IMR-90 (cell line): ENCODE measurements around the gene ARHGAP15. TPM values are rescaled to one million over a fixed set of nuclear protein-coding genes. Genes with fewer than 3 reads are reported as not detected.

Experiments used
- ATAC-seq: fragments of 200-7000 bp; cut with Tn5 transposase; 2 replicates; pipeline ENCODE4 v1.9.1; 2020; ENCODE audit warnings: low read depth, mild to moderate bottlenecking, moderate library complexity
- BruUV-seq: library from RNA; stranded (reverse); fragments of 400-500 nt; replicated peaks from 2 replicates; lab custom pipeline; 2021; lab: Mats Ljungman, UMichigan
- CTCF ChIA-PET: fragments of 300-600 bp; formaldehyde crosslinking; extraction: SDS; loops from one replicate; lab custom pipeline; 2021; ENCODE audit warnings: antibody characterized with exemption; lab: Yijun Ruan, JAX
- POLR2A ChIA-PET: fragments of 300-600 bp; sonication (Branson Sonifier 250); formaldehyde crosslinking; loops from one replicate; lab custom pipeline; 2022; ENCODE audit warnings: antibody characterized with exemption; ENCODE audit not compliant: unreplicated experiment; lab: Charles Lee
- DNase-seq: peaks from one replicate; pipeline ENCODE4 v3.0.0; 2013
- H2AFZ ChIP-seq: replicated peaks from 2 replicates; pipeline ENCODE3; 2013; ENCODE audit warnings: low read length, mild to moderate bottlenecking; ENCODE audit not compliant: poor library complexity
- H2AK5ac ChIP-seq: 2 replicates; pipeline ENCODE4 v1.6.1; 2013; ENCODE audit warnings: low read depth, low read length, inconsistent platforms
- H2AK9ac ChIP-seq: replicated peaks from 2 replicates; pipeline ENCODE3; 2013; ENCODE audit warnings: mild to moderate bottlenecking, low read depth, low read length, moderate library complexity; ENCODE audit not compliant: poor library complexity
- H2BK120ac ChIP-seq: 2 replicates; pipeline ENCODE4 v1.6.1; 2013; ENCODE audit warnings: low read depth, low read length, inconsistent platforms
- H2BK15ac ChIP-seq: 3 replicates; pipeline ENCODE4 v1.6.1; 2013; ENCODE audit warnings: low read depth, low read length, inconsistent platforms
- H2BK20ac ChIP-seq: 2 replicates; pipeline ENCODE4 v1.6.1; 2013; ENCODE audit warnings: low read depth, mild to moderate bottlenecking, inconsistent platforms, low read length, moderate library complexity
- H2BK5ac ChIP-seq: 2 replicates; pipeline ENCODE4 v1.6.1; 2013; ENCODE audit warnings: mild to moderate bottlenecking, low read depth, low read length, inconsistent platforms; ENCODE audit not compliant: poor library complexity, severe bottlenecking
- H3K14ac ChIP-seq: replicated peaks from 2 replicates; pipeline ENCODE4 v1.6.1; 2013; ENCODE audit warnings: low read depth, low read length, inconsistent platforms
- H3K18ac ChIP-seq: 2 replicates; pipeline ENCODE4 v1.6.1; 2013; ENCODE audit warnings: low read depth, low read length, control low read depth
- H3K23ac ChIP-seq: 2 replicates; pipeline ENCODE4 v1.6.1; 2013; ENCODE audit warnings: low read depth, low read length, inconsistent platforms
- H3K27ac ChIP-seq: 2 replicates; pipeline ENCODE4 v1.5.1; 2013; ENCODE audit warnings: mild to moderate bottlenecking, control low read depth, low read length; ENCODE audit not compliant: insufficient read depth
- H3K27me3 ChIP-seq: 2 replicates; pipeline ENCODE4 v1.6.1; 2013; ENCODE audit warnings: low read length; ENCODE audit not compliant: control insufficient read depth, insufficient read depth
- H3K36me3 ChIP-seq: 2 replicates; pipeline ENCODE4 v1.6.1; 2013; ENCODE audit warnings: low read length, mixed read lengths; ENCODE audit not compliant: control insufficient read depth, insufficient read depth
- H3K4ac ChIP-seq: 2 replicates; pipeline ENCODE4 v1.6.1; 2013; ENCODE audit warnings: low read depth, low read length, inconsistent platforms
- H3K4me1 ChIP-seq: 2 replicates; pipeline ENCODE4 v1.6.1; 2013; ENCODE audit warnings: low read length, mixed read lengths; ENCODE audit not compliant: control insufficient read depth, insufficient read depth
- H3K4me2 ChIP-seq: 2 replicates; pipeline ENCODE4 v1.6.1; 2013; ENCODE audit warnings: low read depth, mild to moderate bottlenecking, control low read depth, low read length, moderate library complexity
- H3K4me3 ChIP-seq: 2 replicates; pipeline ENCODE4 v1.5.1; 2013; ENCODE audit warnings: low read depth, mild to moderate bottlenecking, control low read depth, low read length, moderate library complexity; ENCODE audit not compliant: insufficient read depth
- H3K56ac ChIP-seq: 2 replicates; pipeline ENCODE4 v1.6.1; 2013; ENCODE audit warnings: low read length, inconsistent platforms; ENCODE audit not compliant: insufficient read depth; ENCODE audit errors: extremely low read depth
- H3K79me1 ChIP-seq, 2 experiments: 2 replicates each; pipeline ENCODE4 v1.6.1; 2013; ENCODE audit warnings: low read length in 2 of 2, inconsistent platforms in 1 of 2, low read depth in 1 of 2
- H3K9ac ChIP-seq: 2 replicates; pipeline ENCODE4 v1.6.1; 2013; ENCODE audit warnings: low read depth, low read length, control low read depth
- H3K9me1 ChIP-seq: 2 replicates; pipeline ENCODE4 v1.6.1; 2013; ENCODE audit warnings: low read length, inconsistent platforms; ENCODE audit not compliant: insufficient read depth
- H3K9me3 ChIP-seq: 2 replicates; pipeline ENCODE4 v1.6.1; 2013; ENCODE audit warnings: low read length; ENCODE audit not compliant: control insufficient read depth, insufficient read depth
- H4K20me1 ChIP-seq: 2 replicates; pipeline ENCODE4 v1.6.1; 2013; ENCODE audit warnings: low read length, inconsistent platforms; ENCODE audit not compliant: insufficient read depth
- H4K5ac ChIP-seq: 2 replicates; pipeline ENCODE4 v1.6.1; 2013; ENCODE audit warnings: mild to moderate bottlenecking, low read depth, low read length, control low read depth
- H4K8ac ChIP-seq, 2 experiments: 2 replicates each; pipeline ENCODE4 v1.6.1; 2013; ENCODE audit warnings: low read depth in 2 of 2, low read length in 2 of 2, control low read depth in 1 of 2, inconsistent platforms in 1 of 2
- H4K91ac ChIP-seq: 2 replicates; pipeline ENCODE4 v1.6.1; 2013; ENCODE audit warnings: low read depth, low read length, inconsistent platforms; ENCODE audit not compliant: insufficient read depth
- MXI1 ChIP-seq: IDR thresholded peaks from 2 replicates; pipeline ENCODE4 v1.6.1; 2012; ENCODE audit warnings: low read depth, mild to moderate bottlenecking, low read length, moderate library complexity, borderline replicate concordance
- WGBS, 2 experiments: methylation state at CpG; one replicate each; pipeline versions ENCODE4 v1.1.5 to v1.1.7; 2013; ENCODE audit warnings: missing lambda C conversion rate in 2 of 2; ENCODE audit not compliant: insufficient read length in 1 of 2; ENCODE audit errors: extremely low coverage in 2 of 2; 5-methylcytosine and 5-hydroxymethylcytosine counted together
- dilution Hi-C: fragments of 300-500 bp; cut with HindIII; formaldehyde crosslinking; loops from one replicate; pipeline ENCODE4 v1.14.3; 2018; ENCODE audit warnings: low sequenced_read_pairs; ENCODE audit not compliant: unreplicated experiment
- in situ Hi-C: fragments of 300-500 bp; cut with MboI; formaldehyde crosslinking; loops from 3 replicates; pipeline ENCODE4 v1.14.3; 2019; ENCODE audit warnings: low sequenced_read_pairs, inconsistent platforms, mixed read lengths
- intact Hi-C: fragments of 100-400 bp; cut with micrococcal nuclease; formaldehyde crosslinking; loops from 2 replicates; pipeline ENCODE4 v1.10.0; 2022
- polyA plus RNA-seq, 3 experiments: library from polyadenylated mRNA; depleted of rRNA; stranded (reverse); fragments of >200 nt; gene quantifications; 2 replicates each; pipeline ENCODE4 v1.2.3, GENCODE V29; 2012; ENCODE audit warnings: low replicate concordance in 1 of 3
- total RNA-seq: library from RNA; depleted of rRNA; stranded (reverse); fragments of >200 nt; gene quantifications from 2 replicates; pipeline ENCODE4 v1.2.3, GENCODE V29; 2012

The ARHGAP15 gene
- total and polyA plus RNA-seq, 2 of the 4 experiments (the other 2 are of a cell fraction) = not detected

- ATAC-seq (no peak), DNase-seq (no peak)
- no peak overlapping the region for H4K91ac ChIP-seq
- H2AFZ ChIP-seq = no peak overlapping the region
- H2AK9ac ChIP-seq = no peak overlapping the region
- no peak overlapping the region for H3K4me2 ChIP-seq
- H2BK5ac ChIP-seq = no peak overlapping the region
- no peaks in the 10 kb centered on the region for H3K9me1 ChIP-seq
- no peak overlapping the region for H3K4ac ChIP-seq
- no peaks in the 10 kb centered on the region for H3K36me3 ChIP-seq
- ChIA-PET POLR2A (no interaction called here), CTCF (interaction anchor here (0.6 to 0.8 kb wide), 2 partner anchors 9 to 28 kb away, joined by 3 to 4 read pairs; no protein-coding TSS in a partner anchor)
- H2BK15ac ChIP-seq = no peak overlapping the region
- no peaks in the 10 kb centered on the region for H4K20me1 ChIP-seq
- H3K23ac ChIP-seq = no peak overlapping the region
- dilution Hi-C loops (no loop called here), in situ Hi-C loops (no loop called here), intact Hi-C loops (no loop called here)
- BruUV-seq = no TSS peak
- no peak overlapping the region for H3K27ac ChIP-seq
- no peaks in the 10 kb centered on the region for H3K27me3 ChIP-seq
- no peaks in the 10 kb centered on the region for H3K79me1 ChIP-seq
- no peak overlapping the region for H4K8ac ChIP-seq
- no peak overlapping the region for H3K56ac ChIP-seq
- H3K9ac ChIP-seq = no peak overlapping the region
- no peak overlapping the region for H2AK5ac ChIP-seq
- no peak overlapping the region for H3K14ac ChIP-seq
- H3K4me3 ChIP-seq = no peak overlapping the region
- no peaks in the 10 kb centered on the region for H3K4me1 ChIP-seq
- H2BK20ac ChIP-seq = no peak overlapping the region
- no CpG with 5 or more reads among the region's 5 CpGs for whole genome bisulfite sequencing, 2 experiments
- H3K18ac ChIP-seq = no peak overlapping the region
- H4K5ac ChIP-seq = no peak overlapping the region
- H2BK120ac ChIP-seq = no peak overlapping the region
- TF ChIP-seq MXI1 = no peak
- H3K9me3 ChIP-seq = no peaks in the 10 kb centered on the region
Observed at GRCh38 chr2:143645921-143646645, 516.9 kb downstream of the ARHGAP15 start.
